MM.1S (cell line): ENCODE results near the gene SERAC1.

Experiments
- DNase-seq: peaks from one replicate; pipeline ENCODE4 v3.0.0-alpha.2; 2015
- H2AFZ ChIP-seq: fragments of 300-600 bp; sonication (generic); 2 replicates; pipeline ENCODE4 v1.6.0; 2016; ENCODE audit warnings: antibody characterized with exemption, low read length
- H3F3A ChIP-seq: fragments of 300-600 bp; sonication (generic); 2 replicates; pipeline ENCODE4 v1.6.1; 2016; ENCODE audit warnings: mild to moderate bottlenecking, antibody characterized with exemption, low read length, moderate library complexity, mixed read lengths; ENCODE audit not compliant: insufficient read depth
- H3K27ac ChIP-seq: fragments of 300-600 bp; sonication (generic); 2 replicates; pipeline ENCODE4 v1.5.1; 2016; ENCODE audit warnings: mild to moderate bottlenecking, low read length
- H3K27me3 ChIP-seq: fragments of 300-600 bp; sonication (generic); replicated peaks from 2 replicates; pipeline ENCODE4 v1.6.0; 2016; ENCODE audit warnings: low read length; ENCODE audit not compliant: insufficient read depth
- H3K36me3 ChIP-seq: fragments of 300-600 bp; sonication (generic); replicated peaks from 2 replicates; pipeline ENCODE4 v1.6.1; 2016; ENCODE audit warnings: mild to moderate bottlenecking, low read length, mixed read lengths; ENCODE audit not compliant: insufficient read depth
- H3K4me1 ChIP-seq: fragments of 300-600 bp; sonication (generic); 2 replicates; pipeline ENCODE4 v1.6.1; 2016; ENCODE audit warnings: low read length, mixed read lengths
- H3K4me2 ChIP-seq: fragments of 300-600 bp; sonication (generic); 2 replicates; pipeline ENCODE4 v1.6.0; 2016; ENCODE audit warnings: low read depth, low read length
- H3K4me3 ChIP-seq: fragments of 300-600 bp; sonication (generic); 2 replicates; pipeline ENCODE4 v1.5.1; 2016; ENCODE audit warnings: low read length, mixed read lengths
- H3K79me2 ChIP-seq: fragments of 300-600 bp; sonication (generic); 2 replicates; pipeline ENCODE4 v1.6.1; 2016; ENCODE audit warnings: mixed run types, low read length, mixed read lengths
- H3K9ac ChIP-seq: fragments of 300-600 bp; sonication (generic); 2 replicates; pipeline ENCODE4 v1.6.1; 2016; ENCODE audit warnings: low read length, mixed read lengths
- H3K9me2 ChIP-seq: fragments of 300-600 bp; sonication (generic); replicated peaks from 2 replicates; pipeline ENCODE4 v1.6.1; 2016; ENCODE audit warnings: mild to moderate bottlenecking, low read length, mixed read lengths; ENCODE audit not compliant: insufficient read depth
- H3K9me3 ChIP-seq: fragments of 300-600 bp; sonication (generic); replicated peaks from 2 replicates; pipeline ENCODE4 v1.6.1; 2016; ENCODE audit warnings: mild to moderate bottlenecking, low read length, mixed read lengths; ENCODE audit not compliant: insufficient read depth
- H4K20me1 ChIP-seq: fragments of 300-600 bp; sonication (generic); 2 replicates; pipeline ENCODE4 v1.6.1; 2016; ENCODE audit warnings: mild to moderate bottlenecking, low read length, moderate library complexity, mixed read lengths; ENCODE audit not compliant: insufficient read depth
- EZH2 ChIP-seq: fragments of 300-600 bp; sonication (generic); optimal IDR thresholded peaks from 2 replicates; pipeline ENCODE3; 2017; ENCODE audit warnings: low read depth, mild to moderate bottlenecking, antibody characterized with exemption, low read length, mixed read lengths
- EZH2phosphoT487 ChIP-seq: fragments of 300-600 bp; sonication (generic); IDR thresholded peaks from 2 replicates; pipeline ENCODE4 v1.6.1; 2018; ENCODE audit warnings: antibody characterized with exemption, low read length
- TF ChIP-seq, protein P1 (sequence below): fragments of 300-600 bp; sonication (generic); IDR thresholded peaks from 2 replicates; pipeline ENCODE4 v1.5.1; 2016; ENCODE audit warnings: antibody characterized with exemption, low read length, mixed read lengths

SERAC1 gene

DNA sequence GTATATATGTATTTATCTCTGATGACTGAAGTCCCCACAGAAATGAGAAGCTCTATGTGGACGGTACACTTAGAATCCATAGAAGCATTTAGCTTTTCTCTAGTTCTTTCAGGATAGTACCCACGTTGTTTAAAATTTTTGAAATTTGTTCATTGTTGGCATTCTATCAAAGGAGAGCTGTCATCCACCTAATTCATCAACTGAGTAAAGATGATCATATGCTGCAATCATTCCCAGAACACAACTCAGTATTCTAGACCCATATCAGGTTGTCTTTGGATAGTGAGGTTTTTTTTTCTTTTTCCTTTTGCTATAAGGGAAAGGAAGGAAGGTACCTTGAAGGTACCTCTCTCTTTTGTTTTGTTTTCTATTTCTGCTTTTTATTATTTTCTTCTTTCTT is 9.3 kb downstream of the SERAC1 start:
- no peaks in the 10 kb centered on the region for H4K20me1 ChIP-seq
- no peaks in the 10 kb centered on the region for H3K79me2 ChIP-seq
- H3K4me3 ChIP-seq = no peak overlapping the region
- no peaks in the 10 kb centered on the region for H3F3A ChIP-seq
- no peak overlapping the region for H3K27ac ChIP-seq
- DNase-seq = no peak
- TF ChIP-seq EZH2 = no peak
- TF ChIP-seq, protein P1, sequence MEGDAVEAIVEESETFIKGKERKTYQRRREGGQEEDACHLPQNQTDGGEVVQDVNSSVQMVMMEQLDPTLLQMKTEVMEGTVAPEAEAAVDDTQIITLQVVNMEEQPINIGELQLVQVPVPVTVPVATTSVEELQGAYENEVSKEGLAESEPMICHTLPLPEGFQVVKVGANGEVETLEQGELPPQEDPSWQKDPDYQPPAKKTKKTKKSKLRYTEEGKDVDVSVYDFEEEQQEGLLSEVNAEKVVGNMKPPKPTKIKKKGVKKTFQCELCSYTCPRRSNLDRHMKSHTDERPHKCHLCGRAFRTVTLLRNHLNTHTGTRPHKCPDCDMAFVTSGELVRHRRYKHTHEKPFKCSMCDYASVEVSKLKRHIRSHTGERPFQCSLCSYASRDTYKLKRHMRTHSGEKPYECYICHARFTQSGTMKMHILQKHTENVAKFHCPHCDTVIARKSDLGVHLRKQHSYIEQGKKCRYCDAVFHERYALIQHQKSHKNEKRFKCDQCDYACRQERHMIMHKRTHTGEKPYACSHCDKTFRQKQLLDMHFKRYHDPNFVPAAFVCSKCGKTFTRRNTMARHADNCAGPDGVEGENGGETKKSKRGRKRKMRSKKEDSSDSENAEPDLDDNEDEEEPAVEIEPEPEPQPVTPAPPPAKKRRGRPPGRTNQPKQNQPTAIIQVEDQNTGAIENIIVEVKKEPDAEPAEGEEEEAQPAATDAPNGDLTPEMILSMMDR = no peak
- no peak for TF ChIP-seq EZH2phosphoT487
- no peaks in the 10 kb centered on the region for H3K4me1 ChIP-seq
- no peaks in the 10 kb centered on the region for H3K27me3 ChIP-seq
- no peaks in the 10 kb centered on the region for H3K9me3 ChIP-seq
- no peak overlapping the region for H3K9ac ChIP-seq
- no peak overlapping the region for H2AFZ ChIP-seq
- no peaks in the 10 kb centered on the region for H3K36me3 ChIP-seq
- no peak overlapping the region for H3K4me2 ChIP-seq
- H3K9me2 ChIP-seq = no peaks in the 10 kb centered on the region

DNA sequence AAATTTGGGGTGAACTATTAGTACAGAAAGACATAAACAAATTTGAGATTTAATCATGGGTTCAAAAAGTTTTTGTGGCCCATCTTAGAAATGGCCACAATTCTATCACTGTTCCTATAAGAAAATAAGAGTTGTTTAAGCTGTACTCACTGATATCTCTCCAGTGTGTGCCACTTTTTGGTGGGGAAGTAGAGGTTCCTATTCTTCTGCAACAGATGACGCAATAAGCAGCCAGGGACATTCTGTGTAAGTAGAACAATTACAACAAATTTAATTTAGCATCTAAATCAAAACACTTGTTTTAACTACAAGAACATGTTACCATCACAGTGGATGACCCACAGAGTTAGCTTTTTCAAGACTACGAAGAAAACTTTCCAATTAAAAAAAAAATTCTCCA is 9.9 kb downstream of the SERAC1 start:
- Histone ChIP-seq H3K4me1 (no peaks in the 10 kb centered on the region), H4K20me1 (no peaks in the 10 kb centered on the region), H3K9ac (no peak overlapping the region), H3K79me2 (no peaks in the 10 kb centered on the region), H3K27me3 (no peaks in the 10 kb centered on the region), H3K4me2 (no peak overlapping the region), H2AFZ (no peak overlapping the region), H3K36me3 (no peaks in the 10 kb centered on the region), H3K27ac (no peak overlapping the region), H3F3A (no peaks in the 10 kb centered on the region), H3K4me3 (no peak overlapping the region), H3K9me2 (no peaks in the 10 kb centered on the region), H3K9me3 (no peaks in the 10 kb centered on the region)
- TF ChIP-seq, protein P1 = no peak
- no peak for TF ChIP-seq EZH2phosphoT487
- TF ChIP-seq EZH2 = no peak
- DNase-seq = no peak

DNA sequence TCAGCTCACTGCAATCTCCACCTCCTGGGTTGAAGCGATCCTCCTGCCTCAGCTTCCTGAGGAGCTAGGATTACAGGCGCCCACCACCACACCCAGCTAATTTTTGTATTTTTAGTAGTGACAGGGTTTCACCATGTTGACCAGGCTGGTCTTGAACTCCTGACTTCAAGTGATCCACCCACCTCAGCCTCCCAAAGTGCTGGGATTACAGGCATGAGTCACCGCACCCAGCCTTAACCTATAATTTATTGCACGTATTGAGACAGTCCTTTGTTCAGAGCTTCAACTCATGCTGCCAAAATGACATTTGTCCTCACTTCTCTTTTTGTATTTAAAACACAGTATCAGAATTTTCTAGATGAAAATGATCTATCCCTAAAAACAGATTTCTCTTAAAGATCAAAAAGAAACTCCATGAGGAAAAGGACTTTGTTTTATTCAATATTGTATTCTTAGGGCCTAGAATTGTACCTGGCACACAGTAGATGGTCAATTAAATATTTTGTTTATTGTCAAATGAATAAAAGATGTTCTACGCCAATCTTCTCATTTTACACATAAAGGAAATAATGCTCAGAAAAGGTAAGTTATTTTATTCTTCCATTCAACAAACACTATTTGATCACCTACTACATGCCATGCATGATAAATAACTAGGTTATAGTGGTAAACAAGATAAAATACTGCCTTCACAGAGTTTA is 10.8 kb downstream of the SERAC1 start:
- DNase-seq = no peak
- H3K4me2 ChIP-seq = no peak overlapping the region
- H3K27me3 ChIP-seq = no peaks in the 10 kb centered on the region
- H4K20me1 ChIP-seq = no peaks in the 10 kb centered on the region
- no peaks in the 10 kb centered on the region for H3K79me2 ChIP-seq
- no peak overlapping the region for H3K4me3 ChIP-seq
- H3K9me2 ChIP-seq = no peaks in the 10 kb centered on the region
- H3K27ac ChIP-seq = no peak overlapping the region
- H3K9ac ChIP-seq = no peak overlapping the region
- TF ChIP-seq, protein P1 = no peak
- TF ChIP-seq EZH2phosphoT487 = no peak
- no peak for TF ChIP-seq EZH2
- H3K4me1 ChIP-seq = no peaks in the 10 kb centered on the region
- H2AFZ ChIP-seq = no peak overlapping the region
- no peaks in the 10 kb centered on the region for H3K36me3 ChIP-seq
- H3F3A ChIP-seq = no peaks in the 10 kb centered on the region
- no peaks in the 10 kb centered on the region for H3K9me3 ChIP-seq
